GM12878 (cell line): Measurements from ENCODE around the gene PRKCD. TPM values are rescaled to one million over a fixed set of nuclear protein-coding genes. Genes with fewer than 3 reads are reported as not detected.

ENCODE experiments used
- ASH2L ChIP-seq: fragments of 300-600, 200-600 bp; sonication (generic); IDR thresholded peaks from 2 replicates; pipeline ENCODE4 v1.6.1; 2017; ENCODE audit warnings: low read depth, mild to moderate bottlenecking, borderline replicate concordance
- BHLHE40 ChIP-seq, 2 experiments: fragments of 450-650 bp in 1 of 2; IDR thresholded peaks; 2 replicates each; pipeline ENCODE4 v1.6.1; 2011 to 2017; ENCODE audit warnings: low read depth in 2 of 2, borderline replicate concordance in 1 of 2, improper control_type of control experiment in 1 of 2, low read length in 1 of 2, mild to moderate bottlenecking in 1 of 2
- IRF4 ChIP-seq: IDR thresholded peaks from 2 replicates; pipeline ENCODE4 v1.6.1; 2011; ENCODE audit warnings: low read depth, low read length
- NFXL1 ChIP-seq: fragments of 450-650 bp; IDR thresholded peaks from 2 replicates; pipeline ENCODE4 v1.6.1; 2017; ENCODE audit warnings: antibody characterized with exemption, mild to moderate bottlenecking, borderline replicate concordance
- NR2F1 ChIP-seq: fragments of 450-650 bp; conservative IDR thresholded peaks from 2 replicates; pipeline ENCODE4 v1.6.1; 2017; ENCODE audit warnings: mild to moderate bottlenecking
- POLR2AphosphoS5 ChIP-seq: IDR thresholded peaks from 2 replicates; pipeline ENCODE4 v1.6.1; 2011; ENCODE audit warnings: mild to moderate bottlenecking, low read length, inconsistent platforms
- RAD51 ChIP-seq: fragments of 450-650 bp; IDR thresholded peaks from 2 replicates; pipeline ENCODE4 v1.6.1; 2016; ENCODE audit warnings: moderate library complexity, mild to moderate bottlenecking, inconsistent platforms
- RELA ChIP-seq: fragments of 450-650 bp; IDR thresholded peaks from 2 replicates; pipeline ENCODE4 v1.8.0; 2014; ENCODE audit warnings: borderline replicate concordance; ENCODE audit not compliant: partially characterized antibody
- SIN3A ChIP-seq: IDR thresholded peaks from 2 replicates; pipeline ENCODE4 v1.6.1; 2012; ENCODE audit warnings: low read depth, low read length, improper control_type of control experiment
- SREBF2 ChIP-seq: IDR thresholded peaks from 2 replicates; pipeline ENCODE4 v1.6.1; 2012; ENCODE audit warnings: mild to moderate bottlenecking, low read length
- TAF1 ChIP-seq: IDR thresholded peaks from 2 replicates; pipeline ENCODE4 v1.6.1; 2011; ENCODE audit warnings: mild to moderate bottlenecking, low read depth, low read length, borderline replicate concordance
- ZNF384 ChIP-seq: IDR thresholded peaks from 2 replicates; pipeline ENCODE4 v1.6.1; 2012; ENCODE audit warnings: low read depth, mild to moderate bottlenecking, low read length, improper control_type of control experiment, borderline replicate concordance
- polyA plus RNA-seq, 11 experiments: library from polyadenylated mRNA; depleted of rRNA in 4 of 11; unstranded in 6 of 11; stranded (reverse) in 5 of 11; fragments of >200 nt; fragmentation: Nextera tagmentation in 4 of 11; fragmentation: Illumina TruSeq in 1 of 11; extraction: Ambion mirVana in 4 of 11; extraction: Trizol in 1 of 11; gene quantifications; 1 replicate in 1 of 11; 2 replicates in 10 of 11; pipeline versions ENCODE4 v1.2.1 to v1.2.3, GENCODE V29; 2011 to 2016; ENCODE audit warnings: inconsistent platforms in 2 of 11, missing spikeins in 2 of 11, low read depth in 1 of 11
- total RNA-seq, 4 experiments: library from RNA; depleted of rRNA in 3 of 4; stranded (reverse); fragments of >200 nt in 3 of 4; fragmentation: Illumina TruSeq in 1 of 4; extraction: Trizol in 1 of 4; gene quantifications; 2 replicates each; pipeline versions ENCODE4 v1.2.1 to v1.2.3, GENCODE V29; 2013 to 2021
- TF ChIP-seq, protein P1 (sequence below): IDR thresholded peaks from 2 replicates; pipeline ENCODE4 v1.6.1; 2012; ENCODE audit warnings: improper control_type of control experiment, low read depth, low read length; ENCODE audit not compliant: insufficient replicate concordance
- TF ChIP-seq, protein P2 (sequence below): IDR thresholded peaks from 2 replicates; pipeline ENCODE4 v1.6.1; 2011; ENCODE audit warnings: borderline replicate concordance, low read depth, mild to moderate bottlenecking, moderate library complexity, low read length; ENCODE audit not compliant: insufficient read depth, poor library complexity, severe bottlenecking

PRKCD gene
- total and polyA plus RNA-seq, 10 of the 15 experiments (the other 5 are each of a cell fraction or from before 2014, with no cell fraction given) = 10.0 to 114 (median 42.4) TPM

DNA sequence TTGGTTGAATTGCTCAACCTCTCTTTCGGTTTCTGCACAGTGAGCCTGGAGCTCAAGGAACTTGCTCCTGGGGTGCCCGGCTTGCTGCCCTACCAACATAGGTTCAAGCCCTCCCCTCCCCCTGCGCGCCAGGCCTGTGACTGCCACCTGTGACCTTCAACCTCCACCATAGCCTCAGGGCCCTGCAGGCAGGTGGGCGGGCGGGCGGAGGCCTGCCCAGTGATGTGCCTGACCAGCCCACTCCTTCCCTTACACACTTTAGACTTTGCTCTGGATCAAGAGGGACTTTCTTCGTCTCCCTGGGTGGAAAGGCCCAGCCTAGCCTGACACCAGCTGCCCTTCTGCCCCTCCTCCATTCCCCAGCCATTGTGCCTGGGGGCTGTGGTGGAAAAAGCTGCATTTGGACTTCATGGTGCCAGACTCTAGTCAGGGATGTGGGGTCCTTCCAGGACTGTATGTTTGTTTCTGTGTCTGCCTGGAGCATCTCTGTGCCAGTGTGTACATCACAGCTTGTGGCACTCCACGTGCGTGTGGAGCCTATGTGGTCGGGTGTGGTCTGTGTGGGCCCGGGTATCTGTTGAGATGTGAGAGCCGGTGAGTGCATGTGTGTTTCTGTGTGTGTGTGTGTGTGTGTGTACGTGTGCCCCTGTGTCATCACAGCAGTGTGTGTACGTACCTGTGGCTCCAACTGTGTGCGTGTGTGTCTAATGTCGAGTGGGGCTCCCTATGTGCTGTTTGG, 9.5 kb downstream of the PRKCD start (continued):
- TF ChIP-seq, protein P1, sequence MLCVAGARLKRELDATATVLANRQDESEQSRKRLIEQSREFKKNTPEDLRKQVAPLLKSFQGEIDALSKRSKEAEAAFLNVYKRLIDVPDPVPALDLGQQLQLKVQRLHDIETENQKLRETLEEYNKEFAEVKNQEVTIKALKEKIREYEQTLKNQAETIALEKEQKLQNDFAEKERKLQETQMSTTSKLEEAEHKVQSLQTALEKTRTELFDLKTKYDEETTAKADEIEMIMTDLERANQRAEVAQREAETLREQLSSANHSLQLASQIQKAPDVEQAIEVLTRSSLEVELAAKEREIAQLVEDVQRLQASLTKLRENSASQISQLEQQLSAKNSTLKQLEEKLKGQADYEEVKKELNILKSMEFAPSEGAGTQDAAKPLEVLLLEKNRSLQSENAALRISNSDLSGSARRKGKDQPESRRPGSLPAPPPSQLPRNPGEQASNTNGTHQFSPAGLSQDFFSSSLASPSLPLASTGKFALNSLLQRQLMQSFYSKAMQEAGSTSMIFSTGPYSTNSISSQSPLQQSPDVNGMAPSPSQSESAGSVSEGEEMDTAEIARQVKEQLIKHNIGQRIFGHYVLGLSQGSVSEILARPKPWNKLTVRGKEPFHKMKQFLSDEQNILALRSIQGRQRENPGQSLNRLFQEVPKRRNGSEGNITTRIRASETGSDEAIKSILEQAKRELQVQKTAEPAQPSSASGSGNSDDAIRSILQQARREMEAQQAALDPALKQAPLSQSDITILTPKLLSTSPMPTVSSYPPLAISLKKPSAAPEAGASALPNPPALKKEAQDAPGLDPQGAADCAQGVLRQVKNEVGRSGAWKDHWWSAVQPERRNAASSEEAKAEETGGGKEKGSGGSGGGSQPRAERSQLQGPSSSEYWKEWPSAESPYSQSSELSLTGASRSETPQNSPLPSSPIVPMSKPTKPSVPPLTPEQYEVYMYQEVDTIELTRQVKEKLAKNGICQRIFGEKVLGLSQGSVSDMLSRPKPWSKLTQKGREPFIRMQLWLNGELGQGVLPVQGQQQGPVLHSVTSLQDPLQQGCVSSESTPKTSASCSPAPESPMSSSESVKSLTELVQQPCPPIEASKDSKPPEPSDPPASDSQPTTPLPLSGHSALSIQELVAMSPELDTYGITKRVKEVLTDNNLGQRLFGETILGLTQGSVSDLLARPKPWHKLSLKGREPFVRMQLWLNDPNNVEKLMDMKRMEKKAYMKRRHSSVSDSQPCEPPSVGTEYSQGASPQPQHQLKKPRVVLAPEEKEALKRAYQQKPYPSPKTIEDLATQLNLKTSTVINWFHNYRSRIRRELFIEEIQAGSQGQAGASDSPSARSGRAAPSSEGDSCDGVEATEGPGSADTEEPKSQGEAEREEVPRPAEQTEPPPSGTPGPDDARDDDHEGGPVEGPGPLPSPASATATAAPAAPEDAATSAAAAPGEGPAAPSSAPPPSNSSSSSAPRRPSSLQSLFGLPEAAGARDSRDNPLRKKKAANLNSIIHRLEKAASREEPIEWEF = no peak
- TF ChIP-seq TAF1 (no peak), RELA (no peak), ZNF384 (no peak), BHLHE40 (IDR thresholded peaks at IDR 0.05; ENCODE audit: borderline replicate concordance in 1 of 2, low read depth in 2 of 2, low read length in 1 of 2) (peak; percentile 69 to 81), RAD51 (no peak), NFXL1 (no peak), ASH2L (no peak), NR2F1 (peak; percentile 96), POLR2AphosphoS5 (peak; percentile 63), SIN3A (0 out of 2 replicates have a peak, but pooled peaks have one; percentile 23), SREBF2 (no peak), IRF4 (no peak; the same call in 1 of the 2 replicates)
- TF ChIP-seq, protein P2, sequence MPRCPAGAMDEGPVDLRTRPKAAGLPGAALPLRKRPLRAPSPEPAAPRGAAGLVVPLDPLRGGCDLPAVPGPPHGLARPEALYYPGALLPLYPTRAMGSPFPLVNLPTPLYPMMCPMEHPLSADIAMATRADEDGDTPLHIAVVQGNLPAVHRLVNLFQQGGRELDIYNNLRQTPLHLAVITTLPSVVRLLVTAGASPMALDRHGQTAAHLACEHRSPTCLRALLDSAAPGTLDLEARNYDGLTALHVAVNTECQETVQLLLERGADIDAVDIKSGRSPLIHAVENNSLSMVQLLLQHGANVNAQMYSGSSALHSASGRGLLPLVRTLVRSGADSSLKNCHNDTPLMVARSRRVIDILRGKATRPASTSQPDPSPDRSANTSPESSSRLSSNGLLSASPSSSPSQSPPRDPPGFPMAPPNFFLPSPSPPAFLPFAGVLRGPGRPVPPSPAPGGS = peak; percentile 56
- TF ChIP-seq, all 136 proteins: peak for 36
